HG03442 (cell line): Measurements from ENCODE around the gene PTPRK.
"Not testable (repeated sequence)": the region's sequence is repeated elsewhere in the genome, so short reads cannot be mapped to it uniquely, and the experiment has no call there.

ENCODE experiments used
- ATAC-seq: cut with Tn5 transposase; IDR thresholded peaks from one replicate; pipeline ENCODE4 v1.9.1; 2021; ENCODE audit warnings: mild to moderate bottlenecking, moderate library complexity; ENCODE audit not compliant: unreplicated experiment

PTPRK gene

GRCh38 chr6:128446497-128446896 lies 73.9 kb downstream of the PTPRK start:
- ATAC-seq = no peak

DNA sequence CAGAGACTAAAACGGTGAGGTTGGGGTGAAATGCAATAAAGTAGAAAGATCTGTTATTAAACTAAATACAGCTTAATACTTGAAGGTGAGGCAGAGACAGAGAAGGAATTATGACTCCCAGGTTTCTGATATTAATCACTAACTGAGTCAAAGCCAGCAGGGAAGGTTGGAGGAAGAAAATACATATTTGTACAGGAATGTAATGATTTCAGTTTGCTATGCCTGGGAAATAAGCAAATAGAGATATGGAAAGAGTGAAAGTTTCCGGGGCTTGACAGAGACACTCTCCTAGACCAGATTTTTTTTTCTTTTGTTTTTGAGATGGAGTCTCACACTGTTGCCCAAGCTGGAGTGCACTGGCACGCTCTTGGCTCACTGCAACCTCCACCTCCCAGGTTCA lies 76.8 kb downstream of the PTPRK start:
- no peak for ATAC-seq

- ATAC-seq = no peak
Observed at GRCh38 chr6:128439627-128440026, 80.8 kb downstream of the PTPRK start.

DNA sequence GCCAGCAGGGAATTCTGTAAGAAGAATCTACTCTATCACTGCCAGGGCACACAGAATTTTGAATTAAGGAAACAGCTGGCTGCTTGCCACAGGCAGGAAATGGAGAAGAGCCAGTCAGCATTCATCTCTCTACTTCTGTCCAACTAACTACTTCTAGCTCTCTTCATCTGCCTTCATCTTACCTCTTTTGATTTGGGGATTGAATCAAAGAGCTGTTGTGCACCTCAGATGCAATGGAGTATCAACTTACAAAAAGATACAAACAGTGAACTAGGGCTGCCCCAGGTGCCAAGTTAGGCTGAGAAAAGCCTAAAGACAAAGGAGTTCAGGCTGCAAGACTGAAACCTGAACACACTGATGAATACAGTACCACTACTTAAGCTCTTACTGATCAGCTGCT lies 82.0 kb downstream of the PTPRK start:
- no peak for ATAC-seq

DNA sequence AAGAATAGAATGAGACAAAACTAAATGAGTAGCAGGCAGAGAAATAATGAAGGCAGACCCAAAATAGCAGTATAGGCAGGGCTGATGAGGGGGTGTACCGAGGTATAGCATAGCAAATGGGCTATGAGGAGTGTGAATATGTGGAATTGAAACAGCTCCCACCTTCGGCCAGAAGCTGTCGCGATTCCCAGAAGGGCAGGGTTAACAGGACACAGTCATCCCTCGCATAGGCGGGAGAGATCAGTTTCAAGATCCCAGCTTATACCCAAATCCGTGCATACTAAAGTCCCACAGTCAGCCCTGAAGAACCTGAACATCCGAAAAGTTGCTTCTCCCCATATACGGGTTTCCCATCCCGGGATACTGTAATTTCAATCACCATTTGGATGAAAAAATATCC lies 82.7 kb downstream of the PTPRK start:
- ATAC-seq = no peak

GRCh38 chr6:128434752-128435151 lies 85.6 kb downstream of the PTPRK start:
- not testable (repeated sequence) for ATAC-seq

DNA sequence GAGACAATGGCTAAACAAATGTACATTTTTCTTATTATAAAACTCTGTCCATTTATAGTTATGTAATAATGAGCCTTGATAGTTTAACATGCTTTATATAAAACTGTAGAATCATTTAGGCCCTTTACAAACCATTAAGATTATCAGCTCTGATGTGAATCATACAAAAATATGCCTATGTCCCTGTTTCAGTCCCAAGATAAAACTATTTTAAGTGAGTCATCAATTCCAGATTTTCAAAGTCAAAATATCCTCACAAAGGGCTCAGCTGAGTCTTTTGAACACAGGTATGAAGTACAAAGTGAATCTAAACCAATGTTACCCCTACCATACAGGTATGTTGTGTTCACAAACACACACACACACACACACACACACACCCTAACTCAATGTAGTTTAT lies 88.0 kb downstream of the PTPRK start:
- no peak for ATAC-seq

DNA sequence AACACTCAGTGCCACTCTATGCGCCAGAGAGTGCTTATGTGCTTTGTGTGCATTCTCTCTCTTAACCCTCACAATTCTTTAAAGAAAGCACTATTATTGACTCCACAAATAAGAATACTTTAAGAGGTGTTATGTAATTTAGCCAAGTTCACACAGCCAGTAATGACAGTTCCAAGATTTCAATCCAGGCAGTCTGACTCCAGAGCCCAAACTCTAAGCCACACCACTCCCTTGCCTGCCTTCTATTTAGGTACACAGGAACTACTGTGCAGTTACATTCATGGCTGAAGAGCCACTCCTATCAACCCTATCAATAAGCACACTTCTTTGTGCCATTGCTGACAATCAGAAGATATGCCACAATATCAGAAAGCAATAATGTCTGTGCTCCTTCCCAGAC lies 93.3 kb downstream of the PTPRK start:
- ATAC-seq = no peak

- ATAC-seq = no peak
Observed at GRCh38 chr6:128425856-128426255, 94.5 kb downstream of the PTPRK start.

- no peak for ATAC-seq
Observed at GRCh38 chr6:128422871-128423270, 97.5 kb downstream of the PTPRK start.

- no peak for ATAC-seq
Observed at GRCh38 chr6:128422200-128422599, 98.2 kb downstream of the PTPRK start.

DNA sequence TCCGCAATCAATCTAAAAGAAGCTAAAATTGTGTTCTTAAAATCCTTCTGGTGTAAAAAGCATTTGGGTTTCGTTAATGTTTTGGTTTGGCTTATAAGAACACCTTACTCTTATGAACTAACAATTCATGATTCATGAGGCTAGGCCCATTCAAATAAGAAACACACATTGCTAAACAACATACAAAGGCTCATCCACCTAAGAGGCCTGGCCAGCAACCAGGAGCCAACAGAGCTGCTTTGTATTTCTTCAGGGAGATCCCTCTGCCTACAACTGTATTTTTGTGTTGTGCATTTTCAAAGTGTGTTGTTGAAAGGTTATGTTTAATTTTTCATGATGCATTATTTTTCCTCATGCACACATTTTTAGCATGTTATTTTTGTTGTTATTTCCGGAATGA lies 98.6 kb downstream of the PTPRK start:
- no peak for ATAC-seq

DNA sequence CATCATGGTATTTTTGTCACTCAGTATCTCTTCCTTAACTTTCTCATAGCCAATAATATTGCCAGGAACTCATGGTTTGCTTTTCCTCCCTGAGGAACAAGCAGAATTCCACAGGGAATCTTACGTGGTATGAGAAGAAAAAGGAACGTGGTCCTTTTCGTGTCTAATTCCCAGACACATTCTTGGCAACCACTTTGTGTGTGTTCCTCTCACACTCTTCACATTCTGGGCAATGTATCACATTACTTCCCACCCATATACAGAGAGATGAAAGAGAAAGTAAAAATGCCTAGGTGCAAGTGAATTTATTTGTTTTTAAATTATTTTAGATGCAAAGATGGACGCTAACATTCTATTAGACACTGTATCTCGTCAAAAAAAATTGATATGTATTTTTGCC lies 102.7 kb downstream of the PTPRK start:
- no peak for ATAC-seq

DNA sequence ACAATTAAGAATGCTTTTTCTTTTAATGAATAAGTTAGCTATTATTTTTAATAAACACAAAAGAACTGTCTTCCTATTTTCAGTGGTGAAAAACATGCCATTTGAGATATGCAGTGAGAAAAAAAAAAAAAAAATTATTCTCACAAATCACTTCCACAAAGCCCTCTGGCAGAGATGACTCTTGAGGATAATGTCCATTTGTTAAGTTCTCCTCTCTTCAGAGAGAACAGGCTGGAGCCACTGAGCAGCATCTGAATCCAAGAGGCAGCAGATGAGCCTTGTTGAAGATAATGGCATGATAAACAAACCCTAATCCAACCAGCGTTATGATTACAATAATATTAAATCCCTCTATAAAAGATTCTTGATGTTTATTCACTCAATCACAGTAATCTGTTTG lies 105.0 kb downstream of the PTPRK start:
- ATAC-seq = no peak

- ATAC-seq = no peak
Observed at GRCh38 chr6:128414943-128415342, 105.5 kb downstream of the PTPRK start.

DNA sequence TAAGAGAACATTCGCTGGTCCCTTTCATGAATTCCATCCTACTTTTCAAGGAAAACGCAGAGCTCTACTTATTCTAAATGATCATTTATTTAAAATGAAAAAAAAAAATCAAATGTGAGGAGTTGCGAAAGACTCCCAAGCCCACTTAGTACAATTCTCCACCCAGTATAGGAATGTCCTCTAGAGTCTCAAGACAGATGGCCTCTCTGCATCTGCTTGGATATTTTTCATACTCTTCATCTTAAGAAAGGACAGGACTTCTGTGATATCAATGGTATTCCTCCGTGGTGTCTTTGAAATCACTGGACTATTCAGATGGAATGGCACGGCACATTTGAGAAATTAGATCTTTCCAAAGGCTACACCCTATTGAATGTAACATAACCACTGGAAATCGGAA lies 107.1 kb downstream of the PTPRK start:
- no peak for ATAC-seq

DNA sequence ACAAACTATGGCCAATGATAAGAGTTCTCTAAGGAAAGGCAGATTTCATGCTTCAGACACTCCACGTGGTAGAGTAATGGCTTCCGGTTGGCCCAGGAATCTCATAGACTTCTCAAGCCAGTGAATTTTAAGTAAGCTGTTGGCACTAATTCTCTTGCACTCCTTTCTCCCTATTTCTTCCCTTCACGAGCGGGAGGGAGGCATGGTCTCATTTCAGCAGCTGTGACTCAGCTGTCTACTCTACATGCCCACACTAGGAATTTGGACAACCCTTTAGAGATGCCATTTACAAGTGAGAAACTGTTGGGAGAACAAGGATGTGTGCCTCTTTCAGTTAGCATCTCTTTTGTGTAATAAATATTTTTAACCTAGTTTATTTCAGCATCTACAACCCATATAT lies 107.7 kb downstream of the PTPRK start:
- no peak for ATAC-seq

GRCh38 chr6:128410584-128410983 lies 109.8 kb downstream of the PTPRK start:
- no peak for ATAC-seq

DNA sequence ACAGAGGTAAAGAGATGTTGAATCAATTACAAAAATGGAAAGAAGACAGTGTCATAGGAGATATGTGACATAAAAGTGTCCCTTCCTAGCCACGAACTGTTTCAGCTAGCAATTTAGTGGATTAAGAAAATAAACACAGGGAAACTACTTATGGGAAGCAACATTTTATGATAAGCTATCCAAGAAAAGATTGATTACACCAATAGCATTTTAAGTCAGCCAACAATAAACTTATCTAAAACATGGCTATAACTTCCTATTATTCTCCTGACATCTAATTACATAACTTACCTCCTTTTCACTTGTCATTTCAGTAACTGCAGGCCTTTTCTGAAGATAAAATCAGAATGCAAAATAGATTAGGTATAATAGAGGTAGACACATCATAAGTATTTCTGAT lies 111.4 kb downstream of the PTPRK start:
- ATAC-seq = no peak

DNA sequence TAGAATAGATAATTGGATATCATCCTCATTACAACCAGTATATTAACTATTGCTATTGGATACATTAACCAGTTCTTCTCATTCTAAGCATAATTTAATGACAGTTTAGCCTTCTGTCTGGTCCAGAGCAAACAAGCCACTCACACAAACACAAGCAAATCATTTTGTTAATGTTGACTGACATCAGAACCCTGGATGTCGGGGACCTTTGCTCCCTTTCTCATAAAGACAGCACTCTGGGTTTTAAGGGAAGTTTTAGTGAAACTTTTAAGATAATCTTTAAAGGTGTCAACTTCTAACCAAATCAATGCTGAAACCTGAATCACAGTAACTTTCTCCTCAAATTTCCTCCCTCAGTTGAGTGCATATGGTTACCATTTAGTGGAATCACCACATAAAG lies 113.9 kb downstream of the PTPRK start:
- ATAC-seq = no peak

DNA sequence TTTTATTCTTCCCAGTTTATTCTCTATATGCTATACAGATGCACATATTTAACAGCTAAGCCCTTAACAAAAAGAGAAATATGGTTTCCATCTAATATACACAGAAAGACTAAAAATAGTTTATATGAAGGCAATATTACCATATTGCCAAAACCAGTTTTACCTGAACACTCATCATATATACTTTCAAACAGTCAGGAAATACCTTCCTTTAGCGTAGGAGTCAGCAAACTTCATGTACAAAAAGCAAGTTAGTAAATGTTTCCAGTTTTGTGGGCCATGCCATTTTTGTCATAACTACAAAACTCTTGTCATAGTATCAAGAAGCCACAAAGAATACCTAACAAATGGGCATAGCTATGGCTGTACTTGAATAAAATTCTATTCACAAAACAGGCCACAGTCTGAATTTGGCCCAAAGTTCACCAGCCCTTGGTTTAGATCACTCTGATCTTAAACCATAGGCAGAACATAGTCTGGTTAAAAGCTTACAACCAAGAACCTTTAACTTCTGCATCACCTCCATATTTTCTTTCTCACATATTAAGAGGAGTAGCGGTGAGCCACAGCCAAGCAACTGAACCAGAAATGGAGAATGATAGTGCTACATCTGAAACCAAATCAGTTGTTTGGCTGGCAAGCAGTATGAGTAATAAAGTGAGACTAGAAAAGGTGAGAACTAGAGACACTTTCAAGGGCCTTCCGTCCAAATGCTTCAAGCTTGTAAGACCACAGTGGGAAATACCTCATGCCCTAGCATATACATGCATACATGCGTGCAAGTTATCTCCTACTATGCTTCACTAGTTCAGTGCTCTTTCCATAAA lies 116.6 kb downstream of the PTPRK start:
- ATAC-seq = peak; percentile 36

DNA sequence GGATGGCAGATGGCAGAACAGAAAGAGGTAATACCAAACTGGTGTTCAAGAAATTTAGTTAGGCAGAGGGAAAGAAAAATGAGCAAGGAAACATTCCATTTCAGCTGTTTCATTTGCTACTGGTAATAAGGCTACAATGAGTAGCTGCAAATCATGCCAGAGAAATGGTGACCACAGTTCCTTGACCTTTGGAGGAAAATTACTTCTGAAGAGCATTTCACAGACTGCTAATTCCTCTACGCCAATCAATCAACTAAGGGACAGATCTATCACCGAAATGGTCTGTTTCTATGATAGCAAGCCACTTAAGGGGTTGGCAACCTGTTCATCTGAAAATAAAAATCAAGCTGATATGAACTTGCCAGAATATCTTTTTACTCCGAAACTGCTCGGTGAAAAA lies 119.5 kb downstream of the PTPRK start:
- ATAC-seq = no peak

- no peak for ATAC-seq
Observed at GRCh38 chr6:128397996-128398395, 122.4 kb downstream of the PTPRK start.
